Keratinocyte (primary cell): Measurements from ENCODE around the gene ATP6V1E1. TPM values are rescaled to one million over a fixed set of nuclear protein-coding genes. Genes with fewer than 3 reads are reported as not detected.

Source experiments
- DNase-seq: peaks from one replicate; pipeline ENCODE4 v3.0.0-alpha.2; 2011; ENCODE audit warnings: low read depth, missing footprints, low spot score
- FAIRE-seq: peaks from 2 replicates; lab custom pipeline; 2011; peaks lifted over from hg19 to GRCh38; lab: Jason Lieb, UNC
- H2AFZ ChIP-seq: 2 replicates; pipeline ENCODE4 v1.6.0; 2012; ENCODE audit warnings: low read length, control low read depth, inconsistent platforms; ENCODE audit not compliant: control insufficient read depth
- H3K27ac ChIP-seq: 2 replicates; pipeline ENCODE4 v1.5.1; 2011; ENCODE audit warnings: low read length; ENCODE audit not compliant: control insufficient read depth, insufficient read depth
- H3K27me3 ChIP-seq: 3 replicates; pipeline ENCODE4 v1.6.0; 2011; ENCODE audit warnings: low read length; ENCODE audit not compliant: control insufficient read depth, insufficient read depth; ENCODE audit errors: extremely low read depth
- H3K36me3 ChIP-seq, 2 experiments: 2 replicates in 1 of 2; 3 replicates in 1 of 2; pipeline ENCODE4 v1.5.1; 2011; ENCODE audit warnings: low read length in 2 of 2, mild to moderate bottlenecking in 1 of 2; ENCODE audit not compliant: control insufficient read depth in 2 of 2, insufficient read depth in 2 of 2; ENCODE audit errors: extremely low read depth in 1 of 2
- H3K4me1 ChIP-seq: 3 replicates; pipeline ENCODE4 v1.5.1; 2011; ENCODE audit warnings: low read length; ENCODE audit not compliant: control insufficient read depth, insufficient read depth; ENCODE audit errors: extremely low read depth
- H3K4me2 ChIP-seq: 3 replicates; pipeline ENCODE4 v1.6.0; 2011; ENCODE audit warnings: low read depth, low read length; ENCODE audit not compliant: control insufficient read depth, insufficient read depth; ENCODE audit errors: extremely low read depth
- H3K4me3 ChIP-seq, 3 experiments: fragments of 200-600 bp in 1 of 3; sonication (generic) in 1 of 3; 2 replicates in 2 of 3; 3 replicates in 1 of 3; pipeline ENCODE4 v1.5.1; 2011 to 2016; ENCODE audit warnings: low read length in 3 of 3, mild to moderate bottlenecking in 3 of 3, control low read depth in 2 of 3, inconsistent platforms in 1 of 3, low read depth in 1 of 3, mixed read lengths in 1 of 3, mixed run types in 1 of 3, moderate library complexity in 1 of 3; ENCODE audit not compliant: control insufficient read depth in 2 of 3, insufficient read depth in 2 of 3; ENCODE audit errors: extremely low read depth in 1 of 3
- H3K79me2 ChIP-seq: 2 replicates; pipeline ENCODE4 v1.6.0; 2012; ENCODE audit warnings: low read length; ENCODE audit not compliant: control insufficient read depth, insufficient read depth
- H3K9ac ChIP-seq: 3 replicates; pipeline ENCODE4 v1.6.0; 2011; ENCODE audit warnings: low read length; ENCODE audit not compliant: control insufficient read depth, insufficient read depth; ENCODE audit errors: extremely low read depth
- H3K9me1 ChIP-seq: 3 replicates; pipeline ENCODE4 v1.6.0; 2011; ENCODE audit warnings: low read length; ENCODE audit not compliant: control insufficient read depth, insufficient read depth; ENCODE audit errors: extremely low read depth
- H3K9me3 ChIP-seq: 2 replicates; pipeline ENCODE4 v1.5.1; 2012; ENCODE audit warnings: low read depth, low read length; ENCODE audit not compliant: control insufficient read depth
- H4K20me1 ChIP-seq: 3 replicates; pipeline ENCODE4 v1.6.0; 2011; ENCODE audit warnings: low read length; ENCODE audit not compliant: control insufficient read depth, insufficient read depth; ENCODE audit errors: extremely low read depth
- EZH2 ChIP-seq: IDR thresholded peaks from one replicate; pipeline ENCODE4 v1.6.1; 2012; ENCODE audit warnings: inconsistent platforms, mild to moderate bottlenecking, low read length, moderate library complexity
- dilution Hi-C: fragments of 300-500 bp; cut with MboI; formaldehyde crosslinking; loops from one replicate; pipeline ENCODE4 v1.7.0; 2020; ENCODE audit warnings: low sequenced_read_pairs; ENCODE audit not compliant: extremely low pct_ligation_motif_present
- polyA plus RNA-seq, 5 experiments: library from polyadenylated mRNA; depleted of rRNA in 3 of 5; stranded (reverse) in 3 of 5; stranded (forward) in 1 of 5; unstranded in 1 of 5; fragments of >200 nt; gene quantifications; 1 replicate in 1 of 5; 2 replicates in 3 of 5; 3 replicates in 1 of 5; pipeline versions ENCODE4 v1.2.1 to v1.2.3, GENCODE V29; 2011 to 2012; ENCODE audit warnings: missing spikeins in 2 of 5, low read depth in 1 of 5, low replicate concordance in 1 of 5
- TF ChIP-seq, protein P1 (sequence below), 3 experiments: IDR thresholded peaks in 1 of 3; conservative IDR thresholded peaks in 1 of 3; optimal IDR thresholded peaks in 1 of 3; 2 replicates in 2 of 3; 3 replicates in 1 of 3; pipeline versions ENCODE3 to v1.5.1; 2011; ENCODE audit warnings: low read length in 3 of 3, mild to moderate bottlenecking in 3 of 3, moderate library complexity in 2 of 3, control low read depth in 1 of 3, inconsistent platforms in 1 of 3; ENCODE audit not compliant: insufficient read depth in 2 of 3; ENCODE audit errors: extremely low read depth in 1 of 3

The ATP6V1E1 gene
- polyA plus RNA-seq, 1 donor (not counting 4 experiments of a cell fraction or from before 2014, with no cell fraction given), result 227 TPM

DNA sequence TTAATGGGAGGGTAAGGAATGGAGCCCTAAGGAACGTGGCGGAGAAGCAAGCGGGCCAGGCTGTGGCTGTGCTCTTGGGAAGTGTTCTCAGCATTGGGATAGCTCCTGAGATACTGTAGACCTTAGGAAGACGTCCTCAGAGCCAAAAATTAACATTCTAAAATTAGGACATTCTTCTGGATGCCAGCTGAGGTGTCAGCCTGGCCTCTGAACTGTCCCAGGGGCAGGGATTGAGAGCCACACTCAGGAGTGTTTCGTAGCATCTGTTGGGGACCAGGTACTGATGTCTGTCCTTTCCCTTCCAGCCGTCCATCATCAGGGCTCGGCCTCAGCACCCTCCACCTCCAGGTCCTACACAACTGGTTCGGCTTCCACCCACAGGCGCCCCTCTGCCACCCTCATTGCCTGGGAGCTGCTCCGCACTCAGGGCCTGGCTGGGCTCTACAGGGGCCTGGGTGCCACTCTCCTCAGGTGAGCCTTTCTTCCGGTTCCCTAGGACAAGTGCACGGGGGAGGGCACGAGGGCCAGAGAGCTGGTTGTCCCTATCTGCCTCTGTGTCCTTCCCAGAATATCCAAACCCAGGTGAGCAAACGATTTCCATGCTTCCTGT, 41.6 kb downstream of the ATP6V1E1 start:
- DNase-seq (no peak), FAIRE-seq (no peak)
- H2AFZ ChIP-seq, result no peak overlapping the region
- H4K20me1 ChIP-seq, result no peaks in the 10 kb centered on the region
- H3K9ac ChIP-seq, result no peak overlapping the region
- no peaks in the 10 kb centered on the region for H3K79me2 ChIP-seq
- H3K9me3 ChIP-seq, result no peaks in the 10 kb centered on the region
- H3K4me1 ChIP-seq, result no peaks in the 10 kb centered on the region
- H3K9me1 ChIP-seq, result no peaks in the 10 kb centered on the region
- no peaks in the 10 kb centered on the region for H3K27me3 ChIP-seq
- H3K36me3 ChIP-seq, result peaks cover 3 to 10% of the 10 kb centered on the region in 2 experiments
- TF ChIP-seq, protein P1, sequence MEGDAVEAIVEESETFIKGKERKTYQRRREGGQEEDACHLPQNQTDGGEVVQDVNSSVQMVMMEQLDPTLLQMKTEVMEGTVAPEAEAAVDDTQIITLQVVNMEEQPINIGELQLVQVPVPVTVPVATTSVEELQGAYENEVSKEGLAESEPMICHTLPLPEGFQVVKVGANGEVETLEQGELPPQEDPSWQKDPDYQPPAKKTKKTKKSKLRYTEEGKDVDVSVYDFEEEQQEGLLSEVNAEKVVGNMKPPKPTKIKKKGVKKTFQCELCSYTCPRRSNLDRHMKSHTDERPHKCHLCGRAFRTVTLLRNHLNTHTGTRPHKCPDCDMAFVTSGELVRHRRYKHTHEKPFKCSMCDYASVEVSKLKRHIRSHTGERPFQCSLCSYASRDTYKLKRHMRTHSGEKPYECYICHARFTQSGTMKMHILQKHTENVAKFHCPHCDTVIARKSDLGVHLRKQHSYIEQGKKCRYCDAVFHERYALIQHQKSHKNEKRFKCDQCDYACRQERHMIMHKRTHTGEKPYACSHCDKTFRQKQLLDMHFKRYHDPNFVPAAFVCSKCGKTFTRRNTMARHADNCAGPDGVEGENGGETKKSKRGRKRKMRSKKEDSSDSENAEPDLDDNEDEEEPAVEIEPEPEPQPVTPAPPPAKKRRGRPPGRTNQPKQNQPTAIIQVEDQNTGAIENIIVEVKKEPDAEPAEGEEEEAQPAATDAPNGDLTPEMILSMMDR (optimal IDR thresholded peaks at IDR 0.05 in 1 of 3, IDR thresholded peaks at IDR 0.05 in 1 of 3, conservative IDR thresholded peaks at IDR 0.05 in 1 of 3; ENCODE audit: extremely low read depth in 1 of 3, insufficient read depth in 2 of 3, low read length in 3 of 3), result no peak
- no peak for TF ChIP-seq EZH2
- H3K4me3 ChIP-seq, result no peak overlapping the region
- no peak overlapping the region for H3K4me2 ChIP-seq
- dilution Hi-C loops, result no loop called here
- H3K27ac ChIP-seq, result no peak overlapping the region

GRCh38 chr22:17583151-17583550, 45.4 kb downstream of the ATP6V1E1 start:
- dilution Hi-C loops, result no loop called here
- H3K79me2 ChIP-seq, result no peaks in the 10 kb centered on the region
- H3K27ac ChIP-seq, result no peak overlapping the region
- no peaks in the 10 kb centered on the region for H4K20me1 ChIP-seq
- DNase-seq, result no peak
- TF ChIP-seq, protein P1 (optimal IDR thresholded peaks at IDR 0.05 in 1 of 3, IDR thresholded peaks at IDR 0.05 in 1 of 3, conservative IDR thresholded peaks at IDR 0.05 in 1 of 3; ENCODE audit: extremely low read depth in 1 of 3, insufficient read depth in 2 of 3, low read length in 3 of 3), result no peak
- no peak for TF ChIP-seq EZH2
- H3K9me1 ChIP-seq, result no peaks in the 10 kb centered on the region
- no peak overlapping the region for H3K4me3 ChIP-seq
- no peaks in the 10 kb centered on the region for H3K36me3 ChIP-seq
- no peak for FAIRE-seq
- H3K9ac ChIP-seq, result no peak overlapping the region
- no peak overlapping the region for H3K4me2 ChIP-seq
- H3K9me3 ChIP-seq, result no peaks in the 10 kb centered on the region
- no peaks in the 10 kb centered on the region for H3K4me1 ChIP-seq
- H3K27me3 ChIP-seq, result no peaks in the 10 kb centered on the region
- no peak overlapping the region for H2AFZ ChIP-seq
